Chondrocyte (in vitro differentiated cells): ENCODE data around the gene REPS2. TPM values are rescaled to one million over a fixed set of nuclear protein-coding genes. Genes with fewer than 3 reads are reported as not detected.

Experiments
- DNase-seq: peaks from one replicate; pipeline ENCODE4 v3.0.0; 2021; ENCODE audit warnings: mixed read lengths, low spot score
- H3K27ac Mint-ChIP-seq: one replicate; pipeline ENCODE4 v1.8.0; 2021; ENCODE audit warnings: mild to moderate bottlenecking, moderate library complexity, mixed read lengths; ENCODE audit not compliant: unreplicated experiment
- H3K27me3 Mint-ChIP-seq: 2 replicates; pipeline ENCODE4 v1.8.0; 2021; ENCODE audit warnings: low read depth, mixed read lengths
- H3K36me3 Mint-ChIP-seq: 2 replicates; pipeline ENCODE4 v1.8.0; 2021; ENCODE audit warnings: low read depth, mixed read lengths
- H3K4me1 Mint-ChIP-seq: 2 replicates; pipeline ENCODE4 v1.8.0; 2021; ENCODE audit warnings: low read depth, mild to moderate bottlenecking, mixed read lengths
- H3K4me3 Mint-ChIP-seq: one replicate; pipeline ENCODE4 v1.8.0; 2021; ENCODE audit warnings: mild to moderate bottlenecking, moderate library complexity, mixed read lengths; ENCODE audit not compliant: unreplicated experiment
- H3K9me3 Mint-ChIP-seq: 2 replicates; pipeline ENCODE4 v1.8.0; 2021; ENCODE audit warnings: low read depth, mixed read lengths
- CTCF ChIP-seq: fragments of 200-600 bp; sonication (generic); IDR thresholded peaks from 2 replicates; pipeline ENCODE4 v1.5.0; 2021; ENCODE audit warnings: antibody characterized with exemption, mild to moderate bottlenecking, moderate library complexity
- total RNA-seq: library from RNA; stranded (reverse); gene quantifications from 3 replicates; pipeline ENCODE4 v1.2.1, GENCODE V29; 2021

Gene REPS2
- total RNA-seq, 1 donor from 2014 or later = 2.4 TPM

DNA sequence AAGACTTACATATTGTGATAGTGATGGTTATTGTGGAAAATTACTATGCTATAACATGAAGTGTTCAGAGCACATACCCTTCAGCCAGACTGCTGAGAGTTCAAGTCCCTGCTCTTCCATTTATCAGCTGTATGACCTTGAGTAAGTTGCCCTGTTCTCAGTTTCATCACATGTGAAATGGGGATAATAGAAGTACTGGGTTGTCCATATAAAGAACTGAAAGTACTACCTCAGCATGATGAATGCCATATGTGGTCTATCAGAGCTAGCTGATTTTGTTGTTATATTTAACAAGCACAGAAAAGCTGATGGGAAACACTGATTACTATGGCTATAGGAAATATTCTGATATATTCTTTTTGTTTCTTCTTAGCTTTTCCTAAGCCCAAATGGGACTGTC, 115.6 kb downstream of the REPS2 start:
- H3K4me1 Mint-ChIP-seq = no peaks in the 10 kb centered on the region
- no peaks in the 10 kb centered on the region for H3K9me3 Mint-ChIP-seq
- no peak for DNase-seq
- no peak overlapping the region for H3K27ac Mint-ChIP-seq
- H3K36me3 Mint-ChIP-seq = no peaks in the 10 kb centered on the region
- no peak for TF ChIP-seq CTCF
- no peak overlapping the region for H3K4me3 Mint-ChIP-seq
- H3K27me3 Mint-ChIP-seq = peaks cover 7% of the 10 kb centered on the region

DNA sequence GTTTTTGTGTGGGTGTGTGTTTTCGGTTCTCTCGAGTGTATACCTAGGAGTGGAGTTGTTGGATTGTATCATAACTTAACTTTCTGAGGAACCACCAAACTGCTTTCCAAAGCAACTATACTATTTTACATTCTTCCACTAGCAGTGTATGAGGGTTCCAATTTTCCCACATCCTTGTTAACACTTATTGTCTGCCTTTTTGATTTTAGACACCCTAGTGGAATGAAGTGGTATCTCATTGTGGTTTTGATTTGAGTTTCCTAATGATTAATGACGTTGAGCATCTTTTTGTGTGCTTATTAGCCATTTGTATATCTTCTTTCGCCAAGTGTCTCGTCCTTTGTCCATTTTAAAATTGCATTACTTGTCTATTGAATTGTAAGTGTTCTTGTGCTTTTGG, 118.6 kb downstream of the REPS2 start:
- H3K4me1 Mint-ChIP-seq = no peaks in the 10 kb centered on the region
- peaks cover 8% of the 10 kb centered on the region for H3K27me3 Mint-ChIP-seq
- no peak overlapping the region for H3K4me3 Mint-ChIP-seq
- H3K36me3 Mint-ChIP-seq = no peaks in the 10 kb centered on the region
- no peaks in the 10 kb centered on the region for H3K9me3 Mint-ChIP-seq
- DNase-seq = no peak
- no peak overlapping the region for H3K27ac Mint-ChIP-seq
- peak; percentile 28 for TF ChIP-seq CTCF

DNA sequence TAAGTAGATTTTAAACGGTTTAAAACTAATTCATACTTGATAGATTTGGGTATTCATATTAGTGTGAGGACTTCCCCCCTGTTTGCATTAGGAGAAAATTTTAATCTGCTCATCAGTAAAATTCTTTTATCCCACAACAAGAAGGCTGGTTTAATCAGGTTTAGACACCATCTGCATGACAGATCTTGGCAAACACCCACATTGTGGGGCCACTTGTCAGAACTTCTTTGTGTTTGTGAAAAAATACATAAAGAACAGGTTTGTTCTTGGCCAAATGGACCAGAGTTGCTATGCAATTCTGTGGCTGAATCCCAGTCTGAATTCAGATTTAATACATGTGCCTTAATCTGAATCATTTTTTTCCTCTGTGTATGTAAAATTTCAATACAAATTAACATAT, 121.1 kb downstream of the REPS2 start:
- no peaks in the 10 kb centered on the region for H3K36me3 Mint-ChIP-seq
- no peak for TF ChIP-seq CTCF
- H3K27me3 Mint-ChIP-seq = peaks cover 7% of the 10 kb centered on the region
- no peaks in the 10 kb centered on the region for H3K4me1 Mint-ChIP-seq
- no peaks in the 10 kb centered on the region for H3K9me3 Mint-ChIP-seq
- no peak for DNase-seq
- H3K27ac Mint-ChIP-seq = no peak overlapping the region
- no peak overlapping the region for H3K4me3 Mint-ChIP-seq

DNA sequence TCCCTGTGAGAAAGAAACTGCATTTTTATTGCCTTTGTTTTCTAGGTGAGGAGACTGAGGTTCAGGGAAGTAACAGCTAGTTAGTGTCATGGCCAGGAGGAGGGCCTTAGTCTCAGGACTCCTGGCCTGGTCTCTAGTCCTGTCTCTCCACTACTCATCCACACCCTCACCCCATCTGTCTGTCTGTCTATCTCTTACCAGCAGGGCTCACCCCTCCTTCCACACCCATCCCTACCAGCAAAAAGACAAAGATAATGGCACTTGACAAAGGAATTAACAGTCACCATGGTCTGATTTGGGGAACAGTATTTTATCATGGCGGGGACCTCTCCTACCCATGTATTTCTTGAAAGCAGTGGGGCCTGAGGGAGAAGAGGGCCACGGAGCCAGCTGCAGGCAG, 125.8 kb downstream of the REPS2 start:
- peaks cover 2% of the 10 kb centered on the region for H3K36me3 Mint-ChIP-seq
- peaks cover 11% of the 10 kb centered on the region for H3K4me1 Mint-ChIP-seq
- no peak overlapping the region for H3K4me3 Mint-ChIP-seq
- no peak for TF ChIP-seq CTCF
- H3K27ac Mint-ChIP-seq = no peak overlapping the region
- H3K9me3 Mint-ChIP-seq = no peaks in the 10 kb centered on the region
- H3K27me3 Mint-ChIP-seq = peaks cover 15% of the 10 kb centered on the region
- DNase-seq = no peak

DNA sequence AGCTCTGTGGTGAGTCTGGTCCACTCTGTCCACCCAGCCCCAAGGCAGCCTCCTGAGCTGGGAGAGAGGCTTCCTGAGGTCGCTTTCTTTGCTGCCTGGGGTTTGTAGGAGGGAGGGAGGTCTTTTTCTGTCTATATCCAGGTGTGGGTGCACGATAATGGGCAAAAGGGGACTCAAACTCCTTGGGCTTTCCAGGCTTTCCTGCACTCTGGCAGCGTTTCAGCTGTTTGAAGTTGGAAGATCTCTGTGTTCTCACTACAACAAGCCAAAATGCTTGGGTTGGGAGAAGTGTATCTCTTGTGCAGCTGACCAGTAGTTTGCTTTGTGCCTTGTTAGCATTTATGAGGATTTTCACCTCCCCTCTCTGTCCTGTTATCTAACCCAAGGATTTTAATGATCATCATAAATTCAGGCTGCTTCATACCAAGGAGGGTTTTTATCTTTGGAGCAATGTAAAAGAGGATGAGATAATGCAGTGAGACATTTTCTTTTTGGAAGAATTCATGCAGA, 126.3 kb downstream of the REPS2 start:
- H3K27me3 Mint-ChIP-seq = peaks cover 15% of the 10 kb centered on the region
- peaks cover 16% of the 10 kb centered on the region for H3K4me1 Mint-ChIP-seq
- no peak overlapping the region for H3K4me3 Mint-ChIP-seq
- H3K9me3 Mint-ChIP-seq = no peaks in the 10 kb centered on the region
- no peak overlapping the region for H3K27ac Mint-ChIP-seq
- no peak for TF ChIP-seq CTCF
- peaks cover 2% of the 10 kb centered on the region for H3K36me3 Mint-ChIP-seq
- DNase-seq = no peak
